GM12892 (cell line): ENCODE results near the gene ST6GALNAC6.

ENCODE experiments used
- POLR2A ChIP-seq: IDR thresholded peaks from 2 replicates; pipeline ENCODE4 v1.6.1; 2011; ENCODE audit warnings: low read depth, low read length, control low read depth
- POLR2AphosphoS5 ChIP-seq: IDR thresholded peaks from 2 replicates; pipeline ENCODE4 v1.6.1; 2011; ENCODE audit warnings: low read depth, low read length, control low read depth

GRCh38 chr9:127899128-127899943, at the start of gene ST6GALNAC6:
- TF ChIP-seq POLR2A (no peak), POLR2AphosphoS5 (no peak)
